H1 (cell line): ENCODE measurements around the gene TMEM120B. TPM values are rescaled to one million over a fixed set of nuclear protein-coding genes. Genes with fewer than 3 reads are reported as not detected.

Source experiments
- CBX5 ChIP-seq: fragments of 300-800, 300-1000 bp; sonication (generic); IDR thresholded peaks from 2 replicates; pipeline ENCODE4 v1.7.1; 2016; ENCODE audit warnings: antibody characterized with exemption, low read length, low read depth
- EZH2 ChIP-seq: fragments of 200-600 bp; sonication (generic); IDR thresholded peaks from 2 replicates; pipeline ENCODE4 v1.7.1; 2012; ENCODE audit warnings: low read depth, mild to moderate bottlenecking, moderate library complexity, low read length, inconsistent platforms; ENCODE audit not compliant: severe bottlenecking
- KDM5A ChIP-seq: fragments of 200-600 bp; IDR thresholded peaks from 2 replicates; pipeline ENCODE4 v1.7.1; 2012; ENCODE audit warnings: mild to moderate bottlenecking, low read length, inconsistent platforms, mixed read lengths
- TAF7 ChIP-seq: optimal IDR thresholded peaks from 2 replicates; pipeline ENCODE3; 2011; ENCODE audit warnings: low read depth, mild to moderate bottlenecking, inconsistent platforms, low read length, moderate library complexity, borderline replicate concordance
- TCF12 ChIP-seq: IDR thresholded peaks from 2 replicates; pipeline ENCODE4 v1.6.1; 2011; ENCODE audit warnings: low read depth, mild to moderate bottlenecking, low read length
- TEAD4 ChIP-seq: IDR thresholded peaks from 2 replicates; pipeline ENCODE4 v1.6.1; 2012; ENCODE audit warnings: low read depth, low read length, inconsistent platforms, mixed read lengths
- YY1 ChIP-seq: IDR thresholded peaks from 2 replicates; pipeline ENCODE4 v1.6.1; 2011; ENCODE audit warnings: low read depth, mild to moderate bottlenecking, low read length
- polyA plus RNA-seq, 7 experiments: library from polyadenylated mRNA; depleted of rRNA in 3 of 7; stranded (reverse) in 5 of 7; unstranded in 2 of 7; fragments of >200 nt in 5 of 7; fragments of 200-250 nt in 2 of 7; gene quantifications; 1 replicate in 5 of 7; 2 replicates in 1 of 7; 4 replicates in 1 of 7; pipeline versions ENCODE4 v1.2.1 to v1.2.3, GENCODE V29; 2011 to 2013; ENCODE audit warnings: missing spikeins in 2 of 7, mixed read lengths in 2 of 7
- total RNA-seq: library from RNA; stranded (reverse); fragmentation: NEBNext Ultra II Directional; extraction: Animal tissue kit (Norgen Biotek cat#: 25700); gene quantifications from 2 replicates; pipeline ENCODE4 v1.2.1, GENCODE V29; 2021

Gene TMEM120B
- total and polyA plus RNA-seq, 2 of the 8 experiments (the other 6 are each of a cell fraction or from before 2014, with no cell fraction given), result 22.0 to 29.1 TPM

- TF ChIP-seq KDM5A (no peak), TAF7 (no peak), EZH2 (no peak), TCF12 (no peak), CBX5 (no peak), TEAD4 (no peak), YY1 (no peak)
- TF ChIP-seq, all 59 proteins: peak for 0
Measured at GRCh38 chr12:121812921-121813896, 100.7 kb downstream of the TMEM120B start (continued).
